ENCODE measurements around the gene CDH4.

GRCh38 chr20:61508301-61509096, 256.4 kb downstream of the CDH4 start:
- TF ChIP-seq CTCF (optimal IDR thresholded peaks at IDR 0.05 in 1 of 3, IDR thresholded peaks at IDR 0.05 in 1 of 3, conservative IDR thresholded peaks at IDR 0.05 in 1 of 3; ENCODE audit: extremely low read depth in 1 of 3, insufficient read depth in 2 of 3, low read length in 3 of 3), result no peak
- no peak for TF ChIP-seq EZH2 (IDR thresholded peaks at IDR 0.05; ENCODE audit: low read length)

All from keratinocyte (primary cell).